Sigmoid colon (tissue), 7 donors: ENCODE data around the gene RASGEF1B. TPM values are rescaled to one million over a fixed set of nuclear protein-coding genes. Genes with fewer than 3 reads are reported as not detected.

ENCODE experiments used
- DNase-seq: peaks from one replicate; pipeline ENCODE4 v3.0.0-alpha.2; 2019
- H3K27ac ChIP-seq, 4 donors: fragments of 200-600 bp; sonication (generic); one replicate each; pipeline ENCODE4 v1.5.1; 2016 to 2019; ENCODE audit warnings: mild to moderate bottlenecking in 1 of 4
- H3K27me3 ChIP-seq, 3 donors: fragments of 200-600 bp; sonication (generic); one replicate each; pipeline ENCODE4 v1.5.1; 2019; ENCODE audit warnings: mild to moderate bottlenecking in 1 of 3
- H3K36me3 ChIP-seq, 4 donors: fragments of 200-600 bp; sonication (generic); one replicate each; pipeline ENCODE4 v1.5.1; 2016 to 2019
- H3K4me1 ChIP-seq, 4 donors: fragments of 200-600 bp; sonication (generic); one replicate each; pipeline ENCODE4 v1.5.1; 2017 to 2019
- H3K4me3 ChIP-seq, 4 donors: fragments of 200-600 bp; sonication (generic); one replicate each; pipeline ENCODE4 v1.5.1; 2017 to 2019; ENCODE audit warnings: mild to moderate bottlenecking in 2 of 4, moderate library complexity in 1 of 4
- H3K9me3 ChIP-seq, 4 donors: fragments of 200-600 bp in 3 of 4; sonication (generic) in 3 of 4; one replicate each; pipeline versions ENCODE4 v1.5.1 to v1.6.1; 2013 to 2019
- EP300 ChIP-seq, 4 donors: sonication (generic); formaldehyde crosslinking; IDR thresholded peaks; one replicate each; pipeline ENCODE4 v1.6.1; 2017; ENCODE audit warnings: antibody characterized with exemption in 4 of 4
- POLR2A ChIP-seq, 2 donors: fragments of 450-650 bp; IDR thresholded peaks; one replicate each; pipeline ENCODE4 v1.6.1; 2016; ENCODE audit warnings: antibody characterized with exemption in 2 of 2, mild to moderate bottlenecking in 2 of 2, moderate library complexity in 2 of 2
- POLR2AphosphoS5 ChIP-seq, 4 donors: sonication (generic); formaldehyde crosslinking; IDR thresholded peaks; one replicate each; pipeline ENCODE4 v1.6.1; 2017; ENCODE audit warnings: antibody characterized with exemption in 4 of 4
- WGBS, 2 donors: extraction: QIAGEN DNeasy Blood & Tissue Kit; methylation state at CpG; one replicate each; pipeline ENCODE4 v1.1.7; 2013; 5-methylcytosine and 5-hydroxymethylcytosine counted together
- intact Hi-C: fragments of 100-400 bp; cut with DNase I; formaldehyde crosslinking; loops from one replicate; pipeline ENCODE4 v1.15.1; 2023
- polyA plus RNA-seq, 3 donors: library from polyadenylated mRNA; stranded (reverse); fragments of 200-250 nt; gene quantifications; one replicate each; pipeline ENCODE4 v1.2.3, GENCODE V29; 2013
- total RNA-seq, 4 donors: library from RNA; depleted of rRNA; stranded (reverse); fragments of >200 nt; gene quantifications; one replicate each; pipeline ENCODE4 v1.1.0, GENCODE V29; 2016
- TF ChIP-seq, protein P1 (sequence below), 4 experiments: fragments of 450-650 bp in 3 of 4; fragments of 200-600 bp in 1 of 4; IDR thresholded peaks; one replicate each; pipeline ENCODE4 v1.5.1; 2016 to 2019; ENCODE audit warnings: antibody characterized with exemption in 4 of 4, mild to moderate bottlenecking in 3 of 4, moderate library complexity in 2 of 4
- donor health status: healthy with polysubstance abuse.
- donor health status: Bipolar disorder and iron deficiency.
- donor health status: healthy.

The RASGEF1B gene
- total and polyA plus RNA-seq, 7 donors, result 5.0 to 12.1 (median 10.3) TPM

DNA sequence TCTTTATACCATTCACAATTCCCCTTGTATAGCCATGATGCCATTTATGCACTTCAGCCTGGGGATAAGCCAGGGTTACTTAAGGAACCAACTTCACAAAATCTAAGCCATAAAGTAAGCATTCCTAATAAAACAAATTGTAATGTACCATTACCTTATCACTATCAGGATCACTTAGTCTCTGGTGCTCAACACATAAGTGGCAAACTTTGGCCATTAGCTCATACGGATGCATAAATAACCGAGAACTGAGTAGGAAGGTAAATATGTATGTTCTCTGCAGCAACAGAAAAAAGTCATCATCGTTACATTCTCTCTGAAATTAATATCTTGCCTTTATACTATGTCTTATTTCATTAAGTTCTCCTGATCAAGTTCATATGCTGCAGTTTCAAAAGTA, 14.4 kb downstream of the RASGEF1B start:
- TF ChIP-seq, protein P1, sequence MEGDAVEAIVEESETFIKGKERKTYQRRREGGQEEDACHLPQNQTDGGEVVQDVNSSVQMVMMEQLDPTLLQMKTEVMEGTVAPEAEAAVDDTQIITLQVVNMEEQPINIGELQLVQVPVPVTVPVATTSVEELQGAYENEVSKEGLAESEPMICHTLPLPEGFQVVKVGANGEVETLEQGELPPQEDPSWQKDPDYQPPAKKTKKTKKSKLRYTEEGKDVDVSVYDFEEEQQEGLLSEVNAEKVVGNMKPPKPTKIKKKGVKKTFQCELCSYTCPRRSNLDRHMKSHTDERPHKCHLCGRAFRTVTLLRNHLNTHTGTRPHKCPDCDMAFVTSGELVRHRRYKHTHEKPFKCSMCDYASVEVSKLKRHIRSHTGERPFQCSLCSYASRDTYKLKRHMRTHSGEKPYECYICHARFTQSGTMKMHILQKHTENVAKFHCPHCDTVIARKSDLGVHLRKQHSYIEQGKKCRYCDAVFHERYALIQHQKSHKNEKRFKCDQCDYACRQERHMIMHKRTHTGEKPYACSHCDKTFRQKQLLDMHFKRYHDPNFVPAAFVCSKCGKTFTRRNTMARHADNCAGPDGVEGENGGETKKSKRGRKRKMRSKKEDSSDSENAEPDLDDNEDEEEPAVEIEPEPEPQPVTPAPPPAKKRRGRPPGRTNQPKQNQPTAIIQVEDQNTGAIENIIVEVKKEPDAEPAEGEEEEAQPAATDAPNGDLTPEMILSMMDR (IDR thresholded peaks at IDR 0.05), result no peak
- TF ChIP-seq POLR2AphosphoS5 (IDR thresholded peaks at IDR 0.05), result no peak
- peaks cover 0 to 40% (median 1%) of the 10 kb centered on the region in 4 donors for H3K36me3 ChIP-seq
- 96% methylated on average over 3 of the region's 3 CpGs for WGBS, 2 donors
- no peak for DNase-seq
- intact Hi-C loops, result no loop called here
- H3K4me3 ChIP-seq, result no peak overlapping the region
- no peaks in the 10 kb centered on the region for H3K27me3 ChIP-seq
- H3K27ac ChIP-seq, result no peak overlapping the region
- H3K9me3 ChIP-seq, result no peaks in the 10 kb centered on the region
- H3K4me1 ChIP-seq, result peaks cover 0 to 5% (median 0%) of the 10 kb centered on the region in 4 donors

DNA sequence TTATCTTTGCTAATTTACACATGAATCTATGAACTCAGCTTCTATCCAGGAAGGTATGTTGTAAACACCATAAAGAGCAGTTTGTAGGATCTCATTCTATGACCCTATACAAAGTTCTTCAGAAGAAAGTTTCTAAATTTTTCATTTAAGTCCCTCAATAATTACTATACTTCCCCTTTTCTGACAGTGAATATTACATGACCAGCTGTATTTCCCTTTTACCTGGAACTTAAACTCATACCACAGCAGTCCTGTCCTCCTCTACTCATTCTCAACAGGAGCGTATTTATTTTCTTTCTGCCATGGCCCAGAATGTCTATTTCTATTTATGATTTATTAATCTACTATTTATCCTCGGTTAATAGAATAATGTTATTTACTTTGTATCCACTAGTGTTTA, 15.8 kb downstream of the RASGEF1B start:
- no peaks in the 10 kb centered on the region for H3K4me1 ChIP-seq
- H3K4me3 ChIP-seq, result no peak overlapping the region
- no peaks in the 10 kb centered on the region for H3K27me3 ChIP-seq
- no peaks in the 10 kb centered on the region for H3K9me3 ChIP-seq
- H3K27ac ChIP-seq, result no peak overlapping the region
- peaks cover 0 to 51% (median 1%) of the 10 kb centered on the region in 4 donors for H3K36me3 ChIP-seq
- DNase-seq, result no peak
- WGBS, 2 donors, result 62 to 81% methylated on average over 2 of the region's 2 CpGs
- TF ChIP-seq, protein P1 (IDR thresholded peaks at IDR 0.05), result no peak
- TF ChIP-seq EP300 (IDR thresholded peaks at IDR 0.05) (no peak), POLR2AphosphoS5 (IDR thresholded peaks at IDR 0.05) (no peak), POLR2A (IDR thresholded peaks at IDR 0.05) (no peak)
- intact Hi-C loops, result no loop called here

DNA sequence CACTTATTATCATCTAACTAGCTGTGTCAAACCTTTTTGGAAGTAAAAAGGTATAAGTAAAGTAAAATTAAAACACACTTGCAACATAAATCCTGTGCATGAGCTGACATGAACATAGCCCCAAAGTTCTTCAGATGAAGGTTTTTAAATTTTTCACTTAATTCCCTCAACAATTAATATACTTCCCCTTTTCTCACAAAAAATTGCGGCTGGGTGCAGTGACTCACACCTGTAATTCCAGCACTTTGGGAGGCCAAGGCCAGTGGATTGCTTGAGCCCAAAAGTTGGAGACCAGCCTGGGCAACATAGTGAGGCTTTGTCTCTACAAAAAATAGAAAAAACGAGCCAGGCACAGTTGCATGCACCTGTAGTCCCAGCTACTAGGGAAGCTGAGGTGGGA, 16.8 kb downstream of the RASGEF1B start:
- no peak for DNase-seq
- H3K27me3 ChIP-seq, result no peaks in the 10 kb centered on the region
- no peak overlapping the region for H3K4me3 ChIP-seq
- H3K9me3 ChIP-seq, result no peaks in the 10 kb centered on the region
- H3K36me3 ChIP-seq, result peaks cover 0 to 58% (median 1%) of the 10 kb centered on the region in 4 donors
- WGBS, 2 donors, result 67 to 73% methylated on average over 2 of the region's 2 CpGs
- H3K27ac ChIP-seq, result no peak overlapping the region
- H3K4me1 ChIP-seq, result no peaks in the 10 kb centered on the region
- intact Hi-C loops, result no loop called here
- TF ChIP-seq POLR2AphosphoS5 (IDR thresholded peaks at IDR 0.05), result no peak
- no peak for TF ChIP-seq POLR2A (IDR thresholded peaks at IDR 0.05)
- no peak for TF ChIP-seq EP300 (IDR thresholded peaks at IDR 0.05)
- TF ChIP-seq, protein P1 (IDR thresholded peaks at IDR 0.05), result no peak

DNA sequence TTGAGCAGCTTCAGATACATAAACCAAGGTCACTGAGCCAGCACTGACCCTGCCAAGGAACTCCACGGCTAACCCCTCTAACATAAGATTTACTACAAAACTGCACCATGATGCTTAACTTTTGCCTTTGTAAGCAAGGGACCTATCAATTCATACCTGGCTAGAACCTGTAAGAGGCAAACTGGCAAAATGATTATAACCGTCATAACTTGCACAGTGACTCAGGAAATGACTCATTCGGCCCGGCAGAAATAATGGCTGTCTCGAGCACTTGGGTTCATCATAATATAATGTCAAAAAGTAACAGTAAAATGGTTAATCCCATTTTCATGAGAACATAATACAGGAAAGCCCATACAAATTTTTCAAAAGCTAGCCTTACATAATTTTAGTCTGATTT, 17.2 kb downstream of the RASGEF1B start:
- Histone ChIP-seq H3K27me3 (no peaks in the 10 kb centered on the region), H3K36me3 (peaks cover 0 to 58% (median 1%) of the 10 kb centered on the region in 4 donors), H3K27ac (no peak overlapping the region), H3K4me1 (no peaks in the 10 kb centered on the region), H3K4me3 (no peak overlapping the region), H3K9me3 (no peaks in the 10 kb centered on the region)
- no peak for DNase-seq
- TF ChIP-seq POLR2AphosphoS5 (IDR thresholded peaks at IDR 0.05) (no peak), POLR2A (IDR thresholded peaks at IDR 0.05) (no peak), EP300 (IDR thresholded peaks at IDR 0.05) (no peak)
- TF ChIP-seq, protein P1 (IDR thresholded peaks at IDR 0.05), result no peak
- intact Hi-C loops, result no loop called here
- 13 to 35% methylated on average over 5 of the region's 5 CpGs for WGBS, 2 donors

DNA sequence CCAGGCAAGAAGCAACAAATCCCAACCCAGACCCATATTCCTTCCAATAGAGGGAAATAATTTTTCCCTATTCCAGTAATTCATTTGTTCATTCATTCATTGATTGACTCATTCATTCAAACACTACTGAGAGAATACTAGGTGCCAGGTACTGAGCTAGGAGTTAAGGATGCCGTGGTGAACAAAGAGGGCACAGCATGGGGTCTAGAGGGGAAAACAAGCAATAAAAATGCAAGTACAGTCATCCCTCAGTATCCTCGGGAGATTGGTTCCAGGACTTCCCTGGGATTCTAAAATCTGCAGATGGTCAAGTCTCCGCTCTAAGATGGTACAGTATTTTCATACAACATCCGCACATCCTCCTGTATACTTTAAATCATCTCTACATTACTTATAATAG, 18.7 kb downstream of the RASGEF1B start:
- intact Hi-C loops, result no loop called here
- Histone ChIP-seq H3K4me1 (no peaks in the 10 kb centered on the region), H3K4me3 (no peak overlapping the region), H3K36me3 (peaks cover 0 to 57% (median 1%) of the 10 kb centered on the region in 4 donors), H3K27ac (no peak overlapping the region), H3K9me3 (no peaks in the 10 kb centered on the region), H3K27me3 (no peaks in the 10 kb centered on the region)
- no peak for DNase-seq
- WGBS, 2 donors, result 94% methylated on average over 4 of the region's 4 CpGs
- TF ChIP-seq EP300 (IDR thresholded peaks at IDR 0.05), result no peak
- TF ChIP-seq POLR2A (IDR thresholded peaks at IDR 0.05), result no peak
- TF ChIP-seq, protein P1 (IDR thresholded peaks at IDR 0.05), result no peak
- no peak for TF ChIP-seq POLR2AphosphoS5 (IDR thresholded peaks at IDR 0.05)
